OCI-LY1 (cell line): ENCODE measurements around the gene BRD3OS.

Experiments
- H2AFZ ChIP-seq: fragments of 200-600 bp; sonication (generic), shearing (Covaris generic); 2 replicates; pipeline ENCODE4 v1.6.0; 2014; ENCODE audit warnings: antibody characterized with exemption, mild to moderate bottlenecking, low read length
- H3F3A ChIP-seq: fragments of 200-600 bp; sonication (generic), shearing (Covaris generic); 2 replicates; pipeline ENCODE4 v1.6.0; 2014; ENCODE audit warnings: mild to moderate bottlenecking, antibody characterized with exemption, low read length, moderate library complexity; ENCODE audit not compliant: insufficient read depth
- H3K27ac ChIP-seq: fragments of 200-600 bp; sonication (generic); 2 replicates; pipeline ENCODE4 v1.5.1; 2014; ENCODE audit warnings: low read length, mixed run types, mild to moderate bottlenecking, low read depth; ENCODE audit not compliant: poor library complexity, severe bottlenecking
- H3K27me3 ChIP-seq: fragments of 200-600 bp; sonication (generic); 2 replicates; pipeline ENCODE4 v1.6.0; 2014; ENCODE audit warnings: antibody characterized with exemption, mild to moderate bottlenecking, low read length, moderate library complexity; ENCODE audit not compliant: insufficient read depth
- H3K36me3 ChIP-seq: fragments of 200-600 bp; sonication (generic); 2 replicates; pipeline ENCODE4 v1.6.1; 2014; ENCODE audit warnings: mild to moderate bottlenecking, antibody characterized with exemption, low read length, moderate library complexity, mixed read lengths; ENCODE audit not compliant: insufficient read depth
- H3K4me1 ChIP-seq: fragments of 200-600 bp; sonication (generic); 2 replicates; pipeline ENCODE4 v1.5.1; 2014; ENCODE audit warnings: mild to moderate bottlenecking, low read length, moderate library complexity; ENCODE audit not compliant: insufficient read depth, severe bottlenecking
- H3K4me2 ChIP-seq: fragments of 200-600 bp; sonication (generic), shearing (Covaris generic); 2 replicates; pipeline ENCODE4 v1.6.1; 2014; ENCODE audit warnings: low read length
- H3K4me3 ChIP-seq: fragments of 200-600 bp; sonication (generic); 2 replicates; pipeline ENCODE4 v1.5.1; 2014; ENCODE audit warnings: low read length, low read depth, mild to moderate bottlenecking, mixed read lengths; ENCODE audit not compliant: poor library complexity, severe bottlenecking
- H3K79me2 ChIP-seq: fragments of 200-600 bp; shearing (Covaris generic); 2 replicates; pipeline ENCODE4 v1.6.1; 2016; ENCODE audit warnings: mixed run types, low read length, mixed read lengths; ENCODE audit not compliant: insufficient read depth
- H3K9ac ChIP-seq: fragments of 200-600 bp; sonication (generic), shearing (Covaris generic); 2 replicates; pipeline ENCODE4 v1.6.1; 2014; ENCODE audit warnings: mild to moderate bottlenecking, low read length, mixed read lengths
- H3K9me2 ChIP-seq: fragments of 200-600 bp; sonication (generic), shearing (Covaris generic); 2 replicates; pipeline ENCODE4 v1.6.1; 2014; ENCODE audit warnings: low read depth, mild to moderate bottlenecking, low read length, mixed read lengths
- H3K9me3 ChIP-seq: fragments of 200-600 bp; shearing (Covaris generic); 2 replicates; pipeline ENCODE4 v1.6.1; 2014; ENCODE audit warnings: low read length, mixed read lengths
- H4K20me1 ChIP-seq: fragments of 200-600 bp; sonication (generic), shearing (Covaris generic); 2 replicates; pipeline ENCODE4 v1.6.0; 2016; ENCODE audit warnings: mild to moderate bottlenecking, low read length; ENCODE audit not compliant: insufficient read depth
- CTCF ChIP-seq: fragments of 200-600 bp; sonication (generic), shearing (Covaris generic); IDR thresholded peaks from 2 replicates; pipeline ENCODE4 v1.5.1; 2017; ENCODE audit warnings: mild to moderate bottlenecking, antibody characterized with exemption, low read length, moderate library complexity, mixed read lengths
- EZH2 ChIP-seq: fragments of 200-600 bp; sonication (generic), shearing (Covaris generic); IDR thresholded peaks from 2 replicates; pipeline ENCODE4 v1.8.0; 2017; ENCODE audit warnings: borderline replicate concordance, mixed run types, mild to moderate bottlenecking, antibody characterized with exemption, low read length, moderate library complexity, mixed read lengths

Gene BRD3OS

GRCh38 chr9:134067904-134068743, 42.8 kb downstream of the BRD3OS start, which contains the start of gene BRD3:
TSS of gene BRD3 (minus strand) at chr9:134068026. CDS start at chr9:134053477, 14,549 bp downstream.
- Histone ChIP-seq H3K27ac (no peak within 1 kb of the TSS), H3K4me2 (peak within 1 kb of the TSS; percentile 94), H2AFZ (no peak within 1 kb of the TSS), H3K79me2 (no peaks in the 10 kb centered on the region), H3K9me3 (no peaks in the 10 kb centered on the region), H3K4me1 (peaks cover 15% of the 10 kb centered on the region), H3K9me2 (no peaks in the 10 kb centered on the region), H3K36me3 (no peaks in the 10 kb centered on the region), H3F3A (no peaks in the 10 kb centered on the region), H3K9ac (peak within 1 kb of the TSS; percentile 74), H3K27me3 (peaks cover 20% of the 10 kb centered on the region; the same call in 1 of the 2 replicates), H3K4me3 (peak within 1 kb of the TSS; percentile 80), H4K20me1 (no peaks in the 10 kb centered on the region)
- TF ChIP-seq EZH2 (no peak), CTCF (no peak)

- Histone ChIP-seq H3K9ac (peak overlapping the region; percentile 61), H3K9me2 (no peaks in the 10 kb centered on the region), H3K27ac (no peak overlapping the region), H3F3A (no peaks in the 10 kb centered on the region), H3K4me1 (peaks cover 15% of the 10 kb centered on the region), H3K27me3 (peaks cover 20% of the 10 kb centered on the region; the same call in 1 of the 2 replicates), H3K4me3 (peak overlapping the region; percentile 68), H3K4me2 (peak overlapping the region; percentile 94), H2AFZ (no peak overlapping the region), H4K20me1 (no peaks in the 10 kb centered on the region), H3K79me2 (no peaks in the 10 kb centered on the region), H3K9me3 (no peaks in the 10 kb centered on the region), H3K36me3 (no peaks in the 10 kb centered on the region)
- TF ChIP-seq CTCF (no peak), EZH2 (no peak)
Measured at GRCh38 chr9:134068744-134069479, 43.6 kb downstream of the BRD3OS start.

GRCh38 chr9:134069480-134070399, 44.5 kb downstream of the BRD3OS start:
- TF ChIP-seq CTCF (no peak), EZH2 (no peak)
- Histone ChIP-seq H3K79me2 (no peaks in the 10 kb centered on the region), H3K4me2 (0 out of 2 replicates have a peak overlapping the region, but pooled peaks have one; percentile 94), H3K9me3 (0 out of 2 replicates have a peak, but pooled peaks cover 5% of the 10 kb centered on the region), H3F3A (no peaks in the 10 kb centered on the region), H2AFZ (no peak overlapping the region), H3K36me3 (no peaks in the 10 kb centered on the region; the same call in 1 of the 2 replicates), H3K9me2 (no peaks in the 10 kb centered on the region), H3K27ac (no peak overlapping the region), H3K27me3 (peaks cover 20% of the 10 kb centered on the region; the same call in 1 of the 2 replicates), H3K4me1 (peaks cover 15% of the 10 kb centered on the region), H3K4me3 (no peak overlapping the region), H3K9ac (no peak overlapping the region), H4K20me1 (no peaks in the 10 kb centered on the region)
